PC-3 (cell line): Measurements from ENCODE around the gene NUP210L. TPM values are rescaled to one million over a fixed set of nuclear protein-coding genes. Genes with fewer than 3 reads are reported as not detected.

Experiments used
- ATAC-seq: fragments of 200-7000 bp; cut with Tn5 transposase; 2 replicates; pipeline ENCODE4 v1.9.1; 2020; ENCODE audit warnings: mild to moderate bottlenecking, moderate library complexity
- BruUV-seq: library from RNA; stranded (reverse); fragments of 400-500 nt; replicated peaks from 2 replicates; lab custom pipeline; 2021; lab: Mats Ljungman, UMichigan
- CTCF ChIA-PET: fragments of 300-600 bp; sonication (Branson Sonifier 250); formaldehyde crosslinking; loops from one replicate; lab custom pipeline; 2022; ENCODE audit warnings: antibody characterized with exemption; lab: Charles Lee
- POLR2A ChIA-PET: fragments of 300-600 bp; sonication (Branson Sonifier 250); formaldehyde crosslinking; loops from one replicate; lab custom pipeline; 2022; ENCODE audit warnings: antibody characterized with exemption; ENCODE audit not compliant: unreplicated experiment; lab: Charles Lee
- DNase-seq: peaks from one replicate; pipeline ENCODE4 v3.0.0-alpha.2; 2015
- H2AFZ ChIP-seq: fragments of 300-600 bp; sonication (generic); 2 replicates; pipeline ENCODE4 v1.6.0; 2016; ENCODE audit warnings: antibody characterized with exemption, low read length
- H3F3A ChIP-seq: fragments of 300-600 bp; sonication (generic); one replicate; pipeline ENCODE4 v1.6.0; 2017; ENCODE audit warnings: antibody characterized with exemption, low read length, control low read depth, mild to moderate bottlenecking; ENCODE audit not compliant: unreplicated experiment
- H3K27ac ChIP-seq: fragments of 300-600 bp; sonication (generic); 2 replicates; pipeline ENCODE4 v1.5.1; 2016; ENCODE audit warnings: mild to moderate bottlenecking, low read length
- H3K27me3 ChIP-seq: fragments of 300-600 bp; sonication (generic); 2 replicates; pipeline ENCODE4 v1.6.1; 2016; ENCODE audit warnings: low read length, mixed read lengths
- H3K36me3 ChIP-seq: fragments of 300-600 bp; sonication (generic); 2 replicates; pipeline ENCODE4 v1.6.1; 2016; ENCODE audit warnings: low read depth, mixed run types, low read length, mixed read lengths
- H3K4me1 ChIP-seq: fragments of 300-600 bp; sonication (generic); 2 replicates; pipeline ENCODE4 v1.5.1; 2016; ENCODE audit warnings: low read length; ENCODE audit not compliant: insufficient read depth
- H3K4me2 ChIP-seq: fragments of 300-600 bp; sonication (generic); 2 replicates; pipeline ENCODE4 v1.6.0; 2016; ENCODE audit warnings: low read length
- H3K4me3 ChIP-seq: fragments of 300-600 bp; sonication (generic); 2 replicates; pipeline ENCODE4 v1.5.1; 2016; ENCODE audit warnings: mild to moderate bottlenecking, low read length, mixed read lengths
- H3K79me2 ChIP-seq: fragments of 300-600 bp; sonication (generic); 2 replicates; pipeline ENCODE4 v1.6.1; 2017; ENCODE audit warnings: low read length, mixed read lengths
- H3K9ac ChIP-seq: fragments of 300-600 bp; sonication (generic); 2 replicates; pipeline ENCODE4 v1.6.0; 2016; ENCODE audit warnings: mild to moderate bottlenecking, low read length
- H3K9me2 ChIP-seq: fragments of 300-600 bp; sonication (generic); replicated peaks from 2 replicates; pipeline ENCODE4 v1.6.1; 2016; ENCODE audit warnings: mixed run types, low read length, mixed read lengths
- H3K9me3 ChIP-seq: fragments of 300-600 bp; sonication (generic); 2 replicates; pipeline ENCODE4 v1.6.1; 2016; ENCODE audit warnings: low read length, mixed read lengths
- H4K20me1 ChIP-seq: fragments of 300-600 bp; sonication (generic); 2 replicates; pipeline ENCODE4 v1.6.1; 2016; ENCODE audit warnings: low read length, mixed read lengths
- EZH2 ChIP-seq: fragments of 300-600 bp; sonication (generic); IDR thresholded peaks from one replicate; pipeline ENCODE4 v1.6.1; 2017; ENCODE audit warnings: antibody characterized with exemption, mild to moderate bottlenecking, low read length; ENCODE audit not compliant: unreplicated experiment
- EZH2phosphoT487 ChIP-seq: fragments of 300-600 bp; sonication (generic); IDR thresholded peaks from 2 replicates; pipeline ENCODE4 v1.6.1; 2018; ENCODE audit warnings: mild to moderate bottlenecking, antibody characterized with exemption, low read length, borderline replicate concordance
- intact Hi-C: fragments of 100-400 bp; cut with micrococcal nuclease; formaldehyde crosslinking; loops from 2 replicates; pipeline ENCODE4 v1.9.0; 2023
- total RNA-seq: library from RNA; depleted of rRNA; stranded (reverse); fragments of >200 nt; gene quantifications from 2 replicates; pipeline ENCODE4 v1.2.3, GENCODE V29; 2014
- TF ChIP-seq, protein P1 (sequence below): fragments of 300-600 bp; sonication (generic); conservative IDR thresholded peaks from 2 replicates; pipeline ENCODE4 v1.5.1; 2017; ENCODE audit warnings: antibody characterized with exemption, low read depth, mild to moderate bottlenecking, low read length

The NUP210L gene
- total RNA-seq, 1 experiment from 2014 or later, result 0.04 TPM

DNA sequence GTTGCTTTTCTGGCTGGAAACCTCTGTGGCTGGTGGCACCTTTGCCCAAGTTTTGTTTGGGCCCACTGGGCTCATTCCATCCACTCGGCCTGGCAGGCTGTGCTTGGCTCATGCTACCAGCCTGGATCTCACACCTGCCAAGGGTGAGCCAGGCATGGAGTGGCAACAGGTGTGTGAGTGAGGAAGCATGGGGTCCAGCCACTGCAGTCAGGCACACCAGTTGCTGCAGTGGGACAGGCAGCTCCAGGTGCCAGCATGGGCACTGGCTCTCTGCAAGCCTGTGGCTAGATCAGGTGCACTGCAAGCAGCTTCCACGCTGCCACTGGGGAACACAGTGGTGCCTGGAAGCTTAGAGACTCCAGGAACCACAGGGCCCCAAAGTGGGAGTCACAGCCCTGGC is 57.0 kb downstream of the NUP210L start:
- ATAC-seq (no peak), DNase-seq (no peak)
- no peaks in the 10 kb centered on the region for H3K27me3 ChIP-seq
- no peak overlapping the region for H3K9ac ChIP-seq
- H3K4me2 ChIP-seq, result no peak overlapping the region
- TF ChIP-seq EZH2phosphoT487, result no peak
- TF ChIP-seq, protein P1, sequence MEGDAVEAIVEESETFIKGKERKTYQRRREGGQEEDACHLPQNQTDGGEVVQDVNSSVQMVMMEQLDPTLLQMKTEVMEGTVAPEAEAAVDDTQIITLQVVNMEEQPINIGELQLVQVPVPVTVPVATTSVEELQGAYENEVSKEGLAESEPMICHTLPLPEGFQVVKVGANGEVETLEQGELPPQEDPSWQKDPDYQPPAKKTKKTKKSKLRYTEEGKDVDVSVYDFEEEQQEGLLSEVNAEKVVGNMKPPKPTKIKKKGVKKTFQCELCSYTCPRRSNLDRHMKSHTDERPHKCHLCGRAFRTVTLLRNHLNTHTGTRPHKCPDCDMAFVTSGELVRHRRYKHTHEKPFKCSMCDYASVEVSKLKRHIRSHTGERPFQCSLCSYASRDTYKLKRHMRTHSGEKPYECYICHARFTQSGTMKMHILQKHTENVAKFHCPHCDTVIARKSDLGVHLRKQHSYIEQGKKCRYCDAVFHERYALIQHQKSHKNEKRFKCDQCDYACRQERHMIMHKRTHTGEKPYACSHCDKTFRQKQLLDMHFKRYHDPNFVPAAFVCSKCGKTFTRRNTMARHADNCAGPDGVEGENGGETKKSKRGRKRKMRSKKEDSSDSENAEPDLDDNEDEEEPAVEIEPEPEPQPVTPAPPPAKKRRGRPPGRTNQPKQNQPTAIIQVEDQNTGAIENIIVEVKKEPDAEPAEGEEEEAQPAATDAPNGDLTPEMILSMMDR, result no peak
- TF ChIP-seq EZH2, result no peak
- ChIA-PET CTCF (no interaction called here), POLR2A (no interaction called here)
- no peaks in the 10 kb centered on the region for H3K36me3 ChIP-seq
- no peaks in the 10 kb centered on the region for H3K9me3 ChIP-seq
- H3F3A ChIP-seq, result no peaks in the 10 kb centered on the region
- H3K9me2 ChIP-seq, result no peaks in the 10 kb centered on the region
- H3K27ac ChIP-seq, result no peak overlapping the region
- H2AFZ ChIP-seq, result no peak overlapping the region
- BruUV-seq, result no TSS peak
- no peaks in the 10 kb centered on the region for H3K79me2 ChIP-seq
- H3K4me1 ChIP-seq, result no peaks in the 10 kb centered on the region
- intact Hi-C loops, result no loop called here
- no peak overlapping the region for H3K4me3 ChIP-seq
- H4K20me1 ChIP-seq, result no peaks in the 10 kb centered on the region

DNA sequence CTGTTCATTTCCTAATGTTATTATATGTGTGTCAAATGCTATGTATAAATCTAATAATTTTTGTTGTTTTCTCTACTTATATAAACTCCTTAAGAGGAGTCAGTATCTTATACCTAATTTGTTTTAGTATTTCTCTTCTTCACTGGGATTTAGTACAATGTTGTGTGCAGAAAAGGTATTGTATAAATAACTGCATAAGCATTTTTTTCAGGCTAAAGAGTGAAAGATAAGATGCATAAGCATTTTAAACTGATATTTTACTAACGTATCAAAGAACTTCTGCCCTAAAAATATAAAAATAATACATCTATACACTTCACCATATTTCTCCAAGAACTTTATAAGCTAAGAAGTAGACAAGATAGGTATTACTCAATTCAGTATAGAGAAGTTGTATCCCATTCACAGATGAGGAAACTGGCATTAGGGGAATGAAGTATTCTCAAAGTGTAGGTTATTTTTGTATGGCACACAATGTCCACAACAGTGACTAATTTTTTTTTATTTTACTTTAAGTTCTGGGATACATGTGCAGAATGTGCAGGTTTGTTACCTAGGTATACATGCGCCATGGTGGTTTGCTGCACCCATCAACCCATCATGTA is 59.3 kb downstream of the NUP210L start:
- H4K20me1 ChIP-seq, result no peaks in the 10 kb centered on the region
- ChIA-PET CTCF (no interaction called here), POLR2A (no interaction called here)
- H3K9me3 ChIP-seq, result no peaks in the 10 kb centered on the region
- no peaks in the 10 kb centered on the region for H3F3A ChIP-seq
- no peak overlapping the region for H2AFZ ChIP-seq
- no peak overlapping the region for H3K27ac ChIP-seq
- no peaks in the 10 kb centered on the region for H3K4me1 ChIP-seq
- BruUV-seq, result no TSS peak
- ATAC-seq (no peak), DNase-seq (no peak)
- no peak for TF ChIP-seq EZH2
- TF ChIP-seq EZH2phosphoT487, result no peak
- TF ChIP-seq, protein P1, result no peak
- no peaks in the 10 kb centered on the region for H3K9me2 ChIP-seq
- no peaks in the 10 kb centered on the region for H3K79me2 ChIP-seq
- intact Hi-C loops, result no loop called here
- no peak overlapping the region for H3K4me2 ChIP-seq
- H3K27me3 ChIP-seq, result no peaks in the 10 kb centered on the region
- no peak overlapping the region for H3K4me3 ChIP-seq
- H3K9ac ChIP-seq, result no peak overlapping the region
- no peaks in the 10 kb centered on the region for H3K36me3 ChIP-seq

DNA sequence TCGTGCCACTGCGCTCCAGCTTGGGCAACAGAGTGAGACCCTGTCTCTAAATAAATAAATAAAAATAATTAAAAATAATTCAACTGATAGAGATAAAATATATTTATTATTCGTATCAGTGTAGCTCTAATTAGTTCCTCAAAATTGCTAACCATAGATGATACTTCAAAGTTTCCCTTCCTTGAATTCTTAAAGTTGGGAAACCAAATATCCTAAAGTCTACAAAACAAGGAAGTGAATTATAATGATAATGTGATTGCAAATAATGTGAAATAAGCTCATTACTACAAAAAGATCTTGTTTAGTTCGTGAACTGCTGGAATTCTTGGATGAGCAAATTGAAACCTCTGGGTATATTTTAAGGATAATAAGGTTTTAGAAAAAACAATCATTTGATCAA is 60.5 kb downstream of the NUP210L start:
- no peaks in the 10 kb centered on the region for H3K9me3 ChIP-seq
- CTCF ChIA-PET, result no interaction called here
- no peaks in the 10 kb centered on the region for H3K4me1 ChIP-seq
- no peak for TF ChIP-seq EZH2
- H3K4me2 ChIP-seq, result no peak overlapping the region
- no peaks in the 10 kb centered on the region for H3K9me2 ChIP-seq
- BruUV-seq, result no TSS peak
- no peaks in the 10 kb centered on the region for H3K79me2 ChIP-seq
- H4K20me1 ChIP-seq, result no peaks in the 10 kb centered on the region
- no peaks in the 10 kb centered on the region for H3F3A ChIP-seq
- no peak for ATAC-seq
- H3K27ac ChIP-seq, result no peak overlapping the region
- DNase-seq, result no peak
- no peak overlapping the region for H3K9ac ChIP-seq
- intact Hi-C loops, result no loop called here
- POLR2A ChIA-PET, result no interaction called here
- no peaks in the 10 kb centered on the region for H3K27me3 ChIP-seq
- H3K36me3 ChIP-seq, result no peaks in the 10 kb centered on the region
- H2AFZ ChIP-seq, result no peak overlapping the region
- no peak overlapping the region for H3K4me3 ChIP-seq
